OCI-M2 (cell line): ENCODE results near the gene KRT17.
"Not testable (repeated sequence)": the region's sequence is repeated elsewhere in the genome, so short reads cannot be mapped to it uniquely, and the experiment has no call there.

Experiments
- DNase-seq: peaks from one replicate; lab custom pipeline; 2025; ENCODE audit not compliant: unreplicated experiment; lab: John Stamatoyannopoulos, UW

Gene KRT17

GRCh38 chr17:41578971-41579370 lies 45.4 kb downstream of the KRT17 start:
- no peak for DNase-seq

- no peak for DNase-seq
These were observed 45.8 kb downstream of the KRT17 start for GRCh38 chr17:41578538-41578937.

GRCh38 chr17:41576740-41577139 lies 47.6 kb downstream of the KRT17 start:
- not testable (repeated sequence) for DNase-seq

- DNase-seq = no peak
These were observed 49.0 kb downstream of the KRT17 start for GRCh38 chr17:41575336-41575735.

- no peak for DNase-seq
These were observed 52.6 kb downstream of the KRT17 start, which contains the start of gene KRT9 for GRCh38 chr17:41571561-41572434. TSS of gene KRT9 (minus strand) at chr17:41572059. CDS start at chr17:41571992, 67 bp downstream.
